Vagina (tissue), 2 donors: ENCODE results near the gene ATP6V0D1.

ENCODE experiments used
- CTCF ChIP-seq, 3 experiments: fragments of 450-650 bp in 2 of 3; fragments of 200-600 bp in 1 of 3; sonication (generic) in 1 of 3; IDR thresholded peaks; one replicate each; pipeline ENCODE4 v1.5.1; 2017 to 2019; ENCODE audit warnings: antibody characterized with exemption in 3 of 3, mild to moderate bottlenecking in 2 of 3, moderate library complexity in 2 of 3
- POLR2A ChIP-seq, 2 donors: fragments of 450-650 bp; IDR thresholded peaks; one replicate each; pipeline ENCODE4 v1.6.1; 2017; ENCODE audit warnings: antibody characterized with exemption in 2 of 2, mild to moderate bottlenecking in 2 of 2, moderate library complexity in 2 of 2

DNA sequence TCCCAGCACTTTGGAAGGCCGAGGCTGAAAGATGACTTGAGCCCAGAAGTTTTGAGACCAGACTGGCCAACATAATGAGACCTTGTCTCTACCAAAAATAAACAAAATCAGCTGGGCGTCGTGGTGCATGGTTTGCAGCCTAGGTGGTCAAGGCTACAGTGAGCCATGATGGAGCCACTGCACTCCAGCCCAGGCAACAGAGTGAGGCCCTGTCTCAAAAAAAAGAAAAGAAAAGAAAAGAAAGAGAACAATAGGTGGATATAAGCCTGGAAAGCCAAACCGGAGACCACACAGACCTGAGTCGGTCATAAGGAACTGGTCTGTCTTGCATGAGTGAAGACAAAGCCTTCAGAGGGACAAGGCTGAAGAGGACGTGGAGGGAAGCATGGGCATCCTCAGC lies 14.4 kb downstream of the ATP6V0D1 start:
- TF ChIP-seq CTCF (IDR thresholded peaks at IDR 0.05) (no peak), POLR2A (IDR thresholded peaks at IDR 0.05) (no peak)
